ENCODE results near the gene GPN3.
A peak's percentile ranks its signal among the peaks of the same experiment; 100 is the strongest.
"Not testable (repeated sequence)": the region's sequence is repeated elsewhere in the genome, so short reads cannot be mapped to it uniquely, and the experiment has no call there.

GPN3 gene

DNA sequence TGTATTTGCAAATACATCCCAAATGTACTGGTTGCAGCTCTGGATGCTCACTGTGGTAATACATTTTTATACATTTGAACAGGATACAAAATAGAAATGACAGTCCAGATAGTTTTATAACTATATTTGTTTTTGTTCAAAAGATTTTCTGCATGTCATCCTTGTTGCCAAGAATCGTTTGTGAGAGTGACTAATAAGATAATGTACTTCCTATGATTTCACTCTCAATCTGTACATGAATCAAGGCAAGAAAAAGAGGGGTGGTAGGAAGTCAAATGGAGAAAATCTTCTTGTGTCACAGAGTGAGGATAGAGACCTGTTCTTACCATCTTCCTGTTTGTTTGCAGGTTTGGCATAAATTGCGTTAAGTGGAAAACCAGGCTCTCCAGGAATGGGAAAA is 31.8 kb downstream of the GPN3 start:
- no peak for DNase-seq

DNA sequence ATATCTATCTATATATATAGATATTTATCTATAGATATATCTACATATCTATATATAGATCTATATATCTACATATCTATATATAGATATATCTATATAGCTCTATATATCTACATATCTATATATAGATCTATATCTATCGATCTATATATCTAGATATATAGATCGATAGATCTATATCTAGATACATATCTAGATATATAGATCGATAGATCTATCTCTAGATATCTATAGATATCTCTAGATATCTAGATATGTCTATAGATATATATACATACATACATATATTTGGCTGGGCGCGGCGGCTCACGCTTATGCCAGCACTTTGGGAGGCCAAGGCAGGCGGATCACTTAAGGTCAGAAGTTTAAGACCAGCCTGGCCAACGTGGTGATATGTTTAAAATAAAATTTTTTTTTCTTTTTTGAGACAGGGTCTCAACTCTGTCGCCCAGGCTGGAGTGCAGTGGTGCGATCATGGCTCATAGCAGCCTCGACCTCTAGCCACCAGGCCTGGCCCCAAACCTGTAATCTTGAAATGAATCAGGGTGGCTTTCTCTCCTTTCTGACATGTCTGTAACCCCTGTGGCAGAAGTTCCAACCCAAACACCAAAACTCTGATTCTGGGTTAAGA is 36.0 kb downstream of the GPN3 start:
- DNase-seq = no peak

DNA sequence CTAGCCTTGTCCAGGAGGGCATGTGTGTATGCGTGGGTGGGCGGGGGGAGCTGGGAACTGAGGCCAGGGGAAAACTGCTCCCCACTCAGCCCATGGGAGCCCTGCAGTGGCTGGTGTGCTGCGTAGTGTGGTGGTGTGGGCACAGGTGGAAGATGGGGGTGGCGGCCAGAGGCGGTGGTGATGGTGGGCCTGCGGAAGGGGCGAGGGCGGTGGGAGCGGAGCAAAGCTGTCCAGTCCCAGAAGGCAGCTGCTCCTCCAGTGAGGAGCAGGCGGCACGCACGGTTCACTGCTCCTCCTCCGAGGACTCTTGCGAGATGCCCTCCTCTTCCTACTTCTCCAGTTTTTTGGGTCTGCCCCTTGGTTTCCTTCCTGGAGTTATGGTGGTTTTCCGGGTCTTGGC is 38.4 kb downstream of the GPN3 start:
- DNase-seq = not testable (repeated sequence)

DNA sequence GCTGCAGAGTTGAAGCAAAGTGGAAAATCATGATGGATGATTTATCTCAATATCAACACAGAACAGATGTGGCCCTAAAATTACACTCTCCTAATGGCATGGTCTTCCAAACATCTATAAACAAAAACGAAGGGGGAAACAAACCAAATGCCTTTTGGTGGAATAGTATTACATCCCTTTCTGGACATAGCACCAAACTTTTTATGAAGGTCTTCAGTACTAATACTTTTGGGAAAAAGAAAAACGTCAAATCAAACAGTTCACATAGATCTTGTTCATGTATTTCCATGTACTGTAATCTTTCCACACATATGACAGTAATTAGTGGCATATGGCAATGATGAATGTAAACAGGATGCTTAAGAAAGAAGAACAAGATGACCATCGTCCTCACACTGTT is 41.7 kb downstream of the GPN3 start:
- DNase-seq = no peak

DNA sequence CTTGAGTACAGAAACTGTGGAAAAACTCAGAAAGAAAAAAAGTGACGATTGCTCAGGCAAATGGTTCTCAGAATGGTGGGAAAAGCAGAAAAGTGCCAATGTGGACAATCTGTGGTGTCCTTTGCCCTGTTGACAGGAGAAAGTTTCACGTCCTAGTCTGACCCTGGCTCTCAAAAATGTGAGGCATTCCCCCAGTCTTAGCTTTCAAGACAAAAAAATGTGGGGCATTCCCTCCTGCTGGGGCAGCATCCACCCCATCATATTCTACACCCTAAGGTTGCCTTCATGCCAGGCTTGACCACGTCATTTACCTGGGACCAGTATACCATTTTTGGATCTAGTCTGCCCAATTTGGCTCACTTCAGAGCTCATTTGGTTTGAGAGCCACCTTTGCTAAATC is 43.8 kb downstream of the GPN3 start:
- DNase-seq = no peak

DNA sequence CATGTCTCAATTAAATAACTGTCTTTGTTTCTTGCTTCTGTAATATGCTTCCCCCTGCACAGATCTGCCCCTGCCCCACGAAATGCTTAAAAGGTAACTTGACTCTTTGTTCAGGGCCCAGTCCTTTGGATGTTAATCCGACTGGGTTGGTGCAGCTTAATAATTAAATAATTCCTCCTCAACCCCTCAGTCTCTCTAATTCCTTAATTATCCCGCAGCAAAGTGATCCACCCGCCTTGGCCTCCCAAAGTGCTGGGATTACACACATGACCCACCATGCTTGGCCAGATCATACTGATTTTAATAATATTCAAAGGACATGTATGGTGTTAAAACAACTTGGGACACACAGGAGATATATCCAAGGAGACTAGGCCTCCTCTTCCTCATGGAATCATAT is 46.4 kb downstream of the GPN3 start:
- no peak for DNase-seq

DNA sequence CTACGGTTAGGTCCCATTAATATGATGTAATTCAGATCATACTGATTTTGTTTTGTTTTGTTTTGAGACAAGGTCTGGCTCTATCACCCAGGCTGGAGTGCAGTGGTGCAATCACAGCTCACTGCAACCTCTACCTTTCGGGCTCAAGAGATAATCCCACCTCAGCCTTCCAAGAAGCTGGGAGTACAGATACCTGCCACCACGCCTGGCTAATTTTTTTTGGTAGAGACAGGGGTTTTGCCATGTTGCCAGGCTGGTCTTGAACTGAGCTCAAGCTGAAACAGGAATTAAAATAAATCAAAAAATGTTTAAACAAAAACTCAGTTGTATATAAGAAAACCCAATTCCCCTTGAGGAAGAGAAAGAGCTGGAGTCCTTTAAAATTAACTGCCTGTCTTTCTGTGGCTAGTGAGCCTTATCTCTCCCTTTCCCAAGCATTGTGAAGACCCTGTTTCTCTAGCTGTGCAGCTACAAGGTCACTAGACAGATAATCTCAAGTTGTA is 46.8 kb downstream of the GPN3 start:
- DNase-seq = no peak

DNA sequence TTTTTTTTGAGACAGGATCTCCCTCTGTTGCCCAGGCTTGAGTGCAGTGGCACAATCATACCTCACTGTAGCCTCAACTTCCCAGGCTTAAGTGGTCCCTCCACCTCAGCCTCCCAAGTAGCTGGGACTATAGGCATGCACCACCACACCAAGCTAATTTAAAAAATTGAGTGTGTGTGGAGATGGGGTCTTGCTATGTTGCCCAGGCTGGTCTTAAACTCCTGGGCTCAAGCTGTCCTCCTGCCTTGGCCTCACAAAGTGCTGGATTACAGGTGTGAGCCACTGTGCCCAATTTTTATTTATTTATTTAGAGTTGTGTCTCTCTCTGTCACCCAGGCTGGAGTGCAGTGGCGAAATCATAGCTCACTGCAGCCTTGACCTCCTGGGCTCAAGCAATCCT is 47.4 kb downstream of the GPN3 start:
- DNase-seq = not testable (repeated sequence)

DNA sequence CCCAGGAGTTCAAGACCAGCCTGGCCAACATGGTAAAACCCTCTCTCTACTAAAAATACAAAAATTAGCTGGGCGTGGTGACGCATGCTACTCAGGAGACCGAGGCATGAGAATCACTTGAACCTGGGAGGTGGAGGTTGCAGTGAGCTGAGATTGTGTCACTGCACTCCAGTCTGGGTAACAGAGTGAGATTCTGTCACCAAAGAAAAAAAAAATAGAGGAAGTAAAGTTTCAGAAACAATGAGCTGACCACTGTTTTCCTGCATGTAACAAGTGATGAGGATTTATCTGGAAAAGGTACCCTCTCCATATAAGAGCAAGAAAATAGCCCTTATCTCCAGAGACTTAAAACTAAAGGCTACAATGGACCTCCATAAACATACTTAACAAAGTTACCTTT is 50.9 kb downstream of the GPN3 start:
- DNase-seq = not testable (repeated sequence)

DNA sequence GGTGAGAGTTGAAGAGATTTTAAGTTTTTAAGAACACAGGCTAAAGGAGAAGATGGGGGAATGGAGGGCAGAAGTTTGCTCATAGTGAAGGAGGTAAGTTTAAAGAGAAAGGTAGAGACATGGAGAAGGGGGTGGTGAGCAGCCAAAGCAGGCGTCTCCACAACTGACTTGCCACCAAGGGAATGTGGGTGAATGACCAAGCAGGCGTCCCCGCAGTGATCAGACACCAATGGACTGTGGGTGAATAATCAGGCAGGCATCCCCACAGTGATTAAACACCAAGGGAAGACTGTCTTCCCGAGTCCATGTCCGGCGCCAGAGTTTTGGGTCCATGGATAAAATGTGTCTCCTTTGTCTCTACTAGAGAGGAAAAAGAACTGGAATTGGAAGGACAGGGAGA is 58.0 kb downstream of the GPN3 start:
- not testable (repeated sequence) for DNase-seq

DNA sequence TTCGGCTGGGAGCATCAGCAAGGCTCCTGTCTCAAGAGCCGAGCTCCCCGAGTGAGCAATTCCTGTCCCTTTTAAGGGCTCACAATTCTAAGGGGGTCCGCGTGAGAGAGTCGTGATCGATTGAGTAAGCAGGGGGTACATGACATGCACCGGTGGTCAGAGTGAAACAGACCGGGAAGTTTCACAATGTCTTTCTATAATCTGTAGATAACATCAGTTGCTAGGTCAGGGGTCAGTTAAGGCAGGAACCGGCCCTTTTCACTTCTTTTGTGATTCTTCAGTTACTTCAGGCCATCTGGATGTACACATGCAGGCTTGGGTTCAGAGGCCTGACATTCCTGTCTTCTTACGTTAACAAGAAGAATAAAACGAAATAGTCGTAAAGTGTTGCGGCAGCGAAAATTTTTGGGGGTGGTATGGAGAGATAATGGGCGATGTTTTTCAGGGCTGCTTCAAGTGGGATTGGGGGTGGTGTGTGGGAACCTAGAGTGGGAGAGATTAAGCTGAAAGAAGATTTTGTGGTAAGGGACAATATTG is 62.9 kb downstream of the GPN3 start:
- DNase-seq = not testable (repeated sequence)

DNA sequence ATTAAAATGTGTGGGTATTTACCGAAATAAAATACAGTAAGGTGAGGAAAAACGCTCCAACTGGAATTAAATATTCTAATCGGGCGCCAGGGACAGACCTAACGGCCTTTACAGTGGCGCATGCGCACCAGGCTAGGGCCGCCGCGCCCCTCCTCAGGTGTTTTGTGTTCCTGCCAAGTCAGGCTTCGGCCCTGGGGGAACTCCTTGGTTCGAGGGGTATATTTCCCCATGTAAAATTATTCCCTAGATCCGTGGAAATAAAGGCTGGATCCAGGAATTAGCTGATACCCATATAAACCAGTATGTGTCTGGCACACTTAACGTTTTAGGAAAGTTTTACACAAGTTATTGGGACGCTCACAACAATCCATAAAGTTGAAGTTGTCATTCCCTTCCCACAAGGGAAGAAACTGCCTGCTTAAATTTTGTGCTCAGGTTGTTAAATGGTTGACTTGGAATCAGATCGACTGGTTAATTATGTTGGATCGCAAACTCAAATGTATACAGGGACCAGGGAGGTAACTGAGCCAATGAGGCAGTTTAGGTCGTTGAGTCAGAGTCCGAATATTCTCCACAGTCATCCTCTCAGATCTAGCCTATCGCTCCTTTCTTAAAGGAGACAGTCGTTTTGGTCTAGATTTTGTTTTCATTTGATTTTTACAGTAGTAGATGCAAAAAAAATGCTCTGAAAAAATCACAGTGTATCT is 63.9 kb downstream of the GPN3 start:
- DNase-seq = peak; percentile 77

DNA sequence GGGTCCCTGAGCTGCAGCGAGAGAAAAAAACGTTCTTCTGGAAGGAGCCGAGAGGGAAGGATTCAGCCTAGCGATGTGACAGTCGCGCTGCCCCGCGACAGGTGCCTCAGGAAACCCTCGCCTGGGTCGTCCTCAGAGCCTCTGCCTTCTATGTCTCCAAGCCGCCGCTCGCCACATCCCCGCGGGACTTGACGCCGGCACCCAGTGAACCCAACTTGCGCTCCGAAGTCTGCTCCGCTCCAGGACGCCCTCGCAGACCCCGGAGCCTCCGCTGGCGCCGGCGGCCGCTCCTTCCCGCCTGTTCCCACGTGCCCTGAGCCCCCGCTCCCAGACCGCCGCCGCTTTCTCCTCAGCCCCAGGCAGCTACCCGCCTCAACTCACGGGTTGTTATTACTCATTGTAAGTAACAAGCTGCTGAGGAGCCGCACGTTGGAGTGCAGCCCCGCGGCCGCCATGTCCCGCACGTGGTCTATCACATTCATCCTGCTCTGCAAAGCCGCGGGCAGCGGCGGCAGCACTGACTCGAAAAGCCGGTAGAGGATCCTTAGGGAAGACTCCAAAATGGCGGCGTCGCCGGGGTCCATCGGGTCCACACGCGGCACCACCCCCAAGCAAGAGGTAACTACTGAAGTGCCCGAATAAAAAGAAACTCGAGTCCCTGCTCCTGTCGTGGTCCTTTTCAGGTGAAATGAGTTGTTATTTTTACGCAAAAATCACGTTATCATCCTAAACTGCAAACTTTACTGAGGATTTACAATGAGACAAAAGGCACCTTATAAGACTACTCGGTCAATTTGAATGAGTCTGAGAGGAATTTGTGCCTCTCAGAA is 64.7 kb downstream of the GPN3 start, which contains the start of gene ANAPC7:
Gene ANAPC7 (minus strand): TSS at position 563 of the 830 bp plus-strand sequence. CDS start 81 bp downstream, at position 482.
- peak; percentile 83 for DNase-seq
